ENCODE data around the gene LRRC4C. TPM values are rescaled to one million over a fixed set of nuclear protein-coding genes. Genes with fewer than 3 reads are reported as not detected.

Gene LRRC4C
- total and polyA plus RNA-seq, 2 experiments from 2014 or later: 0.35 to 1.1 TPM

DNA sequence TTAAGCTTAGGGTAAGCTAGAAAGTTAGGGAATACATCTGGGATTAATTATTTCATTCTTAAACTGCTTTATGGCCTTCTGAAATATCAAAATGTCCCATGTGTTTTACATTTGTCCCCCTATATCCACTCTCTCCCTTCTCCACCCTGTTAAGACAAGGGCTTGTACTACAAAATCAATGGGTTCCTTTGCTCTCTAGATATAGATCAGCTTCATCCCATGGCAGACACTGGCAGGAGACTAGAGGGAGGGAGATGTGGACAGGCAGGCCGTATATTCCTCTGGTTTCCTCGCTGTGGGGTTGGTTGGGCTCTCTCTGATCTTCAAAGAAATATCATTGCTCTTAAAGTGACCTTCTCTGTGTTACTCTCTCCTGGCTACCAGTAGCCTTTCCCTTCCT, 1281.0 kb downstream of the LRRC4C start (continued):
- TF ChIP-seq ZNF331 (CRISPR knock-in tag; IDR thresholded peaks at IDR 0.05; ENCODE audit: low read depth) (no peak), CREB1 (CRISPR knock-in tag; IDR thresholded peaks at IDR 0.05; ENCODE audit: low read depth) (no peak), JUNB (IDR thresholded peaks at IDR 0.05; ENCODE audit: unreplicated experiment) (no peak)
- TF ChIP-seq, protein P1, sequence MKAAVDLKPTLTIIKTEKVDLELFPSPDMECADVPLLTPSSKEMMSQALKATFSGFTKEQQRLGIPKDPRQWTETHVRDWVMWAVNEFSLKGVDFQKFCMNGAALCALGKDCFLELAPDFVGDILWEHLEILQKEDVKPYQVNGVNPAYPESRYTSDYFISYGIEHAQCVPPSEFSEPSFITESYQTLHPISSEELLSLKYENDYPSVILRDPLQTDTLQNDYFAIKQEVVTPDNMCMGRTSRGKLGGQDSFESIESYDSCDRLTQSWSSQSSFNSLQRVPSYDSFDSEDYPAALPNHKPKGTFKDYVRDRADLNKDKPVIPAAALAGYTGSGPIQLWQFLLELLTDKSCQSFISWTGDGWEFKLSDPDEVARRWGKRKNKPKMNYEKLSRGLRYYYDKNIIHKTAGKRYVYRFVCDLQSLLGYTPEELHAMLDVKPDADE (IDR thresholded peaks at IDR 0.05): no peak

DNA sequence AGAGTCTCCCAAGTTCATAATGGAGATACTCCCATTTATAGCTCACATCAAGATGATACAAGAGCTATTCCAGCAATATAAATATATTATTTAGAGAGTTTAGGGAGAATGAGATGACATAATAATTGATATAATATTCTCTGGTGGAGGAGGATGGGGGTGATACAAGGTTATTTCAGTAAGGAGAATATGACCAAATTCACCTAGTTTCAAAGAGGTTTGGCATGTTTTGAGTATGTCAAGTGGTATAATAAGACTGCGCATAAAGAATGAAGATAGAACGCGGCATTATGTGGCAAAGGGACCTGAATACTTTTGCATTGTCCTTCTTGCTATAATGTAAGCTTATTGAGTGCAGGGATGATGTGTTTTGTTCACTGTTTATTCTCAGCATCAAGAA, 1283.5 kb downstream of the LRRC4C start:
- Histone ChIP-seq H3K9me2 (ENCODE audit: insufficient read depth) (no peaks in the 10 kb centered on the region), H4K20me1 (replicated peaks; ENCODE audit: insufficient read depth) (no peaks in the 10 kb centered on the region; the same call in 1 of the 2 replicates), H2AFZ (no peak overlapping the region), H3K27ac (ENCODE audit: low read depth) (no peak overlapping the region), H3F3A (replicated peaks; ENCODE audit: low read depth) (no peaks in the 10 kb centered on the region), H3K36me3 (ENCODE audit: insufficient read depth) (no peaks in the 10 kb centered on the region), H3K4me3 (no peak overlapping the region), H3K4me1 (ENCODE audit: insufficient read depth) (no peaks in the 10 kb centered on the region), H3K27me3 (ENCODE audit: insufficient read depth) (no peaks in the 10 kb centered on the region), H3K4me2 (no peak overlapping the region), H3K79me2 (replicated peaks; ENCODE audit: insufficient read depth) (no peaks in the 10 kb centered on the region)
- Mint-ChIP-seq H3K4me3 (no peak overlapping the region), H3K27ac (no peak overlapping the region), H3K9me3 (no peaks in the 10 kb centered on the region; the same call in 2 of the 3 replicates), H3K4me1 (no peaks in the 10 kb centered on the region), H3K36me3 (ENCODE audit: low read depth) (no peaks in the 10 kb centered on the region), H3K27me3 (ENCODE audit: insufficient read depth, low read depth, poor library complexity) (no peaks in the 10 kb centered on the region)
- ATAC-seq (no peak), DNase-seq (ENCODE audit: low spot score) (no peak)
- TF ChIP-seq, protein P2, sequence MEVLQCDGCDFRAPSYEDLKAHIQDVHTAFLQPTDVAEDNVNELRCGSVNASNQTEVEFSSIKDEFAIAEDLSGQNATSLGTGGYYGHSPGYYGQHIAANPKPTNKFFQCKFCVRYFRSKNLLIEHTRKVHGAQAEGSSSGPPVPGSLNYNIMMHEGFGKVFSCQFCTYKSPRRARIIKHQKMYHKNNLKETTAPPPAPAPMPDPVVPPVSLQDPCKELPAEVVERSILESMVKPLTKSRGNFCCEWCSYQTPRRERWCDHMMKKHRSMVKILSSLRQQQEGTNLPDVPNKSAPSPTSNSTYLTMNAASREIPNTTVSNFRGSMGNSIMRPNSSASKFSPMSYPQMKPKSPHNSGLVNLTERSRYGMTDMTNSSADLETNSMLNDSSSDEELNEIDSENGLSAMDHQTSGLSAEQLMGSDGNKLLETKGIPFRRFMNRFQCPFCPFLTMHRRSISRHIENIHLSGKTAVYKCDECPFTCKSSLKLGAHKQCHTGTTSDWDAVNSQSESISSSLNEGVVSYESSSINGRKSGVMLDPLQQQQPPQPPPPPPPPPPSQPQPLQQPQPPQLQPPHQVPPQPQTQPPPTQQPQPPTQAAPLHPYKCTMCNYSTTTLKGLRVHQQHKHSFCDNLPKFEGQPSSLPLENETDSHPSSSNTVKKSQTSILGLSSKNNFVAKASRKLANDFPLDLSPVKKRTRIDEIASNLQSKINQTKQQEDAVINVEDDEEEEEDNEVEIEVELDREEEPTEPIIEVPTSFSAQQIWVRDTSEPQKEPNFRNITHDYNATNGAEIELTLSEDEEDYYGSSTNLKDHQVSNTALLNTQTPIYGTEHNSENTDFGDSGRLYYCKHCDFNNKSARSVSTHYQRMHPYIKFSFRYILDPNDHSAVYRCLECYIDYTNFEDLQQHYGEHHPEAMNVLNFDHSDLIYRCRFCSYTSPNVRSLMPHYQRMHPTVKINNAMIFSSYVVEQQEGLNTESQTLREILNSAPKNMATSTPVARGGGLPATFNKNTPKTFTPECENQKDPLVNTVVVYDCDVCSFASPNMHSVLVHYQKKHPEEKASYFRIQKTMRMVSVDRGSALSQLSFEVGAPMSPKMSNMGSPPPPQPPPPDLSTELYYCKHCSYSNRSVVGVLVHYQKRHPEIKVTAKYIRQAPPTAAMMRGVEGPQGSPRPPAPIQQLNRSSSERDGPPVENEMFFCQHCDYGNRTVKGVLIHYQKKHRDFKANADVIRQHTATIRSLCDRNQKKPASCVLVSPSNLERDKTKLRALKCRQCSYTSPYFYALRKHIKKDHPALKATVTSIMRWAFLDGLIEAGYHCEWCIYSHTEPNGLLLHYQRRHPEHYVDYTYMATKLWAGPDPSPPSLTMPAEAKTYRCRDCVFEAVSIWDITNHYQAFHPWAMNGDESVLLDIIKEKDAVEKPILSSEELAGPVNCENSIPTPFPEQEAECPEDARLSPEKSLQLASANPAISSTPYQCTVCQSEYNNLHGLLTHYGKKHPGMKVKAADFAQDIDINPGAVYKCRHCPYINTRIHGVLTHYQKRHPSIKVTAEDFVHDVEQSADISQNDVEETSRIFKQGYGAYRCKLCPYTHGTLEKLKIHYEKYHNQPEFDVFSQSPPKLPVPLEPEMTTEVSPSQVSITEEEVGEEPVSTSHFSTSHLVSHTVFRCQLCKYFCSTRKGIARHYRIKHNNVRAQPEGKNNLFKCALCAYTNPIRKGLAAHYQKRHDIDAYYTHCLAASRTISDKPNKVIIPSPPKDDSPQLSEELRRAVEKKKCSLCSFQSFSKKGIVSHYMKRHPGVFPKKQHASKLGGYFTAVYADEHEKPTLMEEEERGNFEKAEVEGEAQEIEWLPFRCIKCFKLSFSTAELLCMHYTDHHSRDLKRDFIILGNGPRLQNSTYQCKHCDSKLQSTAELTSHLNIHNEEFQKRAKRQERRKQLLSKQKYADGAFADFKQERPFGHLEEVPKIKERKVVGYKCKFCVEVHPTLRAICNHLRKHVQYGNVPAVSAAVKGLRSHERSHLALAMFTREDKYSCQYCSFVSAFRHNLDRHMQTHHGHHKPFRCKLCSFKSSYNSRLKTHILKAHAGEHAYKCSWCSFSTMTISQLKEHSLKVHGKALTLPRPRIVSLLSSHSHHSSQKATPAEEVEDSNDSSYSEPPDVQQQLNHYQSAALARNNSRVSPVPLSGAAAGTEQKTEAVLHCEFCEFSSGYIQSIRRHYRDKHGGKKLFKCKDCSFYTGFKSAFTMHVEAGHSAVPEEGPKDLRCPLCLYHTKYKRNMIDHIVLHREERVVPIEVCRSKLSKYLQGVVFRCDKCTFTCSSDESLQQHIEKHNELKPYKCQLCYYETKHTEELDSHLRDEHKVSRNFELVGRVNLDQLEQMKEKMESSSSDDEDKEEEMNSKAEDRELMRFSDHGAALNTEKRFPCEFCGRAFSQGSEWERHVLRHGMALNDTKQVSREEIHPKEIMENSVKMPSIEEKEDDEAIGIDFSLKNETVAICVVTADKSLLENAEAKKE (CRISPR knock-in tag; IDR thresholded peaks at IDR 0.05): no peak
- TF ChIP-seq, protein P3, sequence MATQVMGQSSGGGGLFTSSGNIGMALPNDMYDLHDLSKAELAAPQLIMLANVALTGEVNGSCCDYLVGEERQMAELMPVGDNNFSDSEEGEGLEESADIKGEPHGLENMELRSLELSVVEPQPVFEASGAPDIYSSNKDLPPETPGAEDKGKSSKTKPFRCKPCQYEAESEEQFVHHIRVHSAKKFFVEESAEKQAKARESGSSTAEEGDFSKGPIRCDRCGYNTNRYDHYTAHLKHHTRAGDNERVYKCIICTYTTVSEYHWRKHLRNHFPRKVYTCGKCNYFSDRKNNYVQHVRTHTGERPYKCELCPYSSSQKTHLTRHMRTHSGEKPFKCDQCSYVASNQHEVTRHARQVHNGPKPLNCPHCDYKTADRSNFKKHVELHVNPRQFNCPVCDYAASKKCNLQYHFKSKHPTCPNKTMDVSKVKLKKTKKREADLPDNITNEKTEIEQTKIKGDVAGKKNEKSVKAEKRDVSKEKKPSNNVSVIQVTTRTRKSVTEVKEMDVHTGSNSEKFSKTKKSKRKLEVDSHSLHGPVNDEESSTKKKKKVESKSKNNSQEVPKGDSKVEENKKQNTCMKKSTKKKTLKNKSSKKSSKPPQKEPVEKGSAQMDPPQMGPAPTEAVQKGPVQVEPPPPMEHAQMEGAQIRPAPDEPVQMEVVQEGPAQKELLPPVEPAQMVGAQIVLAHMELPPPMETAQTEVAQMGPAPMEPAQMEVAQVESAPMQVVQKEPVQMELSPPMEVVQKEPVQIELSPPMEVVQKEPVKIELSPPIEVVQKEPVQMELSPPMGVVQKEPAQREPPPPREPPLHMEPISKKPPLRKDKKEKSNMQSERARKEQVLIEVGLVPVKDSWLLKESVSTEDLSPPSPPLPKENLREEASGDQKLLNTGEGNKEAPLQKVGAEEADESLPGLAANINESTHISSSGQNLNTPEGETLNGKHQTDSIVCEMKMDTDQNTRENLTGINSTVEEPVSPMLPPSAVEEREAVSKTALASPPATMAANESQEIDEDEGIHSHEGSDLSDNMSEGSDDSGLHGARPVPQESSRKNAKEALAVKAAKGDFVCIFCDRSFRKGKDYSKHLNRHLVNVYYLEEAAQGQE (IDR thresholded peaks at IDR 0.05; ENCODE audit: unreplicated experiment): no peak
- TF ChIP-seq, protein P1 (IDR thresholded peaks at IDR 0.05): no peak
- TF ChIP-seq POLR2AphosphoS5 (IDR thresholded peaks at IDR 0.05; ENCODE audit: low read depth) (no peak), JUNB (IDR thresholded peaks at IDR 0.05; ENCODE audit: unreplicated experiment) (no peak), ZNF114 (CRISPR knock-in tag; IDR thresholded peaks at IDR 0.05) (no peak), EZH2 (IDR thresholded peaks at IDR 0.05; ENCODE audit: low read depth, unreplicated experiment) (no peak)

All from GM23338 (cell line).